Sigmoid colon (tissue), 7 donors: ENCODE results near the gene MYO9A. TPM values are rescaled to one million over a fixed set of nuclear protein-coding genes. Genes with fewer than 3 reads are reported as not detected.
"Not testable (repeated sequence)": the region's sequence is repeated elsewhere in the genome, so short reads cannot be mapped to it uniquely, and the experiment has no call there.

Experiments
- DNase-seq: peaks from one replicate; pipeline ENCODE4 v3.0.0-alpha.2; 2019
- H3K27ac ChIP-seq, 4 donors: fragments of 200-600 bp; sonication (generic); one replicate each; pipeline ENCODE4 v1.5.1; 2016 to 2019; ENCODE audit warnings: mild to moderate bottlenecking in 1 of 4
- H3K27me3 ChIP-seq, 3 donors: fragments of 200-600 bp; sonication (generic); one replicate each; pipeline ENCODE4 v1.5.1; 2019; ENCODE audit warnings: mild to moderate bottlenecking in 1 of 3
- H3K36me3 ChIP-seq, 4 donors: fragments of 200-600 bp; sonication (generic); one replicate each; pipeline ENCODE4 v1.5.1; 2016 to 2019
- H3K4me1 ChIP-seq, 4 donors: fragments of 200-600 bp; sonication (generic); one replicate each; pipeline ENCODE4 v1.5.1; 2017 to 2019
- H3K4me3 ChIP-seq, 4 donors: fragments of 200-600 bp; sonication (generic); one replicate each; pipeline ENCODE4 v1.5.1; 2017 to 2019; ENCODE audit warnings: mild to moderate bottlenecking in 2 of 4, moderate library complexity in 1 of 4
- H3K9me3 ChIP-seq, 4 donors: fragments of 200-600 bp in 3 of 4; sonication (generic) in 3 of 4; one replicate each; pipeline versions ENCODE4 v1.5.1 to v1.6.1; 2013 to 2019
- EP300 ChIP-seq, 4 donors: sonication (generic); formaldehyde crosslinking; IDR thresholded peaks; one replicate each; pipeline ENCODE4 v1.6.1; 2017; ENCODE audit warnings: antibody characterized with exemption in 4 of 4
- POLR2A ChIP-seq, 2 donors: fragments of 450-650 bp; IDR thresholded peaks; one replicate each; pipeline ENCODE4 v1.6.1; 2016; ENCODE audit warnings: antibody characterized with exemption in 2 of 2, mild to moderate bottlenecking in 2 of 2, moderate library complexity in 2 of 2
- POLR2AphosphoS5 ChIP-seq, 4 donors: sonication (generic); formaldehyde crosslinking; IDR thresholded peaks; one replicate each; pipeline ENCODE4 v1.6.1; 2017; ENCODE audit warnings: antibody characterized with exemption in 4 of 4
- WGBS, 2 donors: extraction: QIAGEN DNeasy Blood & Tissue Kit; methylation state at CpG; one replicate each; pipeline ENCODE4 v1.1.7; 2013; 5-methylcytosine and 5-hydroxymethylcytosine counted together
- intact Hi-C: fragments of 100-400 bp; cut with DNase I; formaldehyde crosslinking; loops from one replicate; pipeline ENCODE4 v1.15.1; 2023
- polyA plus RNA-seq, 3 donors: library from polyadenylated mRNA; stranded (reverse); fragments of 200-250 nt; gene quantifications; one replicate each; pipeline ENCODE4 v1.2.3, GENCODE V29; 2013
- total RNA-seq, 4 donors: library from RNA; depleted of rRNA; stranded (reverse); fragments of >200 nt; gene quantifications; one replicate each; pipeline ENCODE4 v1.1.0, GENCODE V29; 2016
- TF ChIP-seq, protein P1 (sequence below), 4 experiments: fragments of 450-650 bp in 3 of 4; fragments of 200-600 bp in 1 of 4; IDR thresholded peaks; one replicate each; pipeline ENCODE4 v1.5.1; 2016 to 2019; ENCODE audit warnings: antibody characterized with exemption in 4 of 4, mild to moderate bottlenecking in 3 of 4, moderate library complexity in 2 of 4
- donor health status: healthy with polysubstance abuse.
- donor health status: Bipolar disorder and iron deficiency.
- donor health status: healthy.

Gene MYO9A
- total and polyA plus RNA-seq, 7 donors, result 3.0 to 80.0 (median 55.8) TPM

DNA sequence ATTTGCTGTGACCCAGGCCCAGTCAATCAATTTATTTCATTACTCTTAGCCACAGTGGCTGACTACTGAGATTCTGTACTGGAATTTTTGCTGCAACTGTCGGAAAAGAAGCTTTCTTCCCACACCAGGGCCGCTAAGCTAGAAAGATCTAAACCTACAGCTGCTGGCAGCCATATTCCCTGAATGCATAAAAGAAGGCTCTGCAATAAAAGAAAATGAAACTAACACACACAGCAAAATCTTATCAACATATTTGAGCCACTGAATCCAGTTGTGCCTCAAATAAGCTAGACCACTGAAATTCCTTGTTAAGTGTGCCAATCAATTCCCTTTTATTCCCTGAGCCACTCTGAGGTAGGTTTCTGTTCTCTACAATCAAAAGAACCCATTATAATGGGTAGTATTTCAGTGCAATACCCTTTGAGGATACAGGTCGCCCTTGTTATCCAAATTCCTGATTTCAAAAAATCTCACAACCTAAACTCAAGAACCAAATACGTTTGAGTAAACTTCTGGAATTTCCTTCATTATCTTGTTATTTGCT is 60.3 kb downstream of the MYO9A start:
- H3K27ac ChIP-seq, result no peak overlapping the region

GRCh38 chr15:72056217-72056616 is 61.7 kb downstream of the MYO9A start:
- H3K27ac ChIP-seq, intact Hi-C loops, H3K9me3 ChIP-seq, H3K36me3 ChIP-seq, H3K4me3 ChIP-seq, H3K27me3 ChIP-seq, DNase-seq: not testable (repeated sequence)
- 97% methylated on average over 2 of the region's 2 CpGs for WGBS, 2 donors
- H3K4me1 ChIP-seq, result peaks cover 0 to 25% (median 15%) of the 10 kb centered on the region in 4 donors

More for the DNA sequence above, 60.3 kb downstream of the MYO9A start:
- H3K9me3 ChIP-seq, result no peaks in the 10 kb centered on the region
- intact Hi-C loops, result no loop called here
- TF ChIP-seq EP300 (IDR thresholded peaks at IDR 0.05) (no peak), POLR2A (IDR thresholded peaks at IDR 0.05) (no peak), POLR2AphosphoS5 (IDR thresholded peaks at IDR 0.05) (no peak)
- TF ChIP-seq, protein P1, sequence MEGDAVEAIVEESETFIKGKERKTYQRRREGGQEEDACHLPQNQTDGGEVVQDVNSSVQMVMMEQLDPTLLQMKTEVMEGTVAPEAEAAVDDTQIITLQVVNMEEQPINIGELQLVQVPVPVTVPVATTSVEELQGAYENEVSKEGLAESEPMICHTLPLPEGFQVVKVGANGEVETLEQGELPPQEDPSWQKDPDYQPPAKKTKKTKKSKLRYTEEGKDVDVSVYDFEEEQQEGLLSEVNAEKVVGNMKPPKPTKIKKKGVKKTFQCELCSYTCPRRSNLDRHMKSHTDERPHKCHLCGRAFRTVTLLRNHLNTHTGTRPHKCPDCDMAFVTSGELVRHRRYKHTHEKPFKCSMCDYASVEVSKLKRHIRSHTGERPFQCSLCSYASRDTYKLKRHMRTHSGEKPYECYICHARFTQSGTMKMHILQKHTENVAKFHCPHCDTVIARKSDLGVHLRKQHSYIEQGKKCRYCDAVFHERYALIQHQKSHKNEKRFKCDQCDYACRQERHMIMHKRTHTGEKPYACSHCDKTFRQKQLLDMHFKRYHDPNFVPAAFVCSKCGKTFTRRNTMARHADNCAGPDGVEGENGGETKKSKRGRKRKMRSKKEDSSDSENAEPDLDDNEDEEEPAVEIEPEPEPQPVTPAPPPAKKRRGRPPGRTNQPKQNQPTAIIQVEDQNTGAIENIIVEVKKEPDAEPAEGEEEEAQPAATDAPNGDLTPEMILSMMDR (IDR thresholded peaks at IDR 0.05), result no peak
- H3K4me3 ChIP-seq, result no peak overlapping the region
- no peaks in the 10 kb centered on the region for H3K27me3 ChIP-seq
- peaks cover 0 to 26% (median 16%) of the 10 kb centered on the region in 4 donors for H3K4me1 ChIP-seq
- WGBS, 2 donors, result 73 to 76% methylated on average over 4 of the region's 4 CpGs
- H3K36me3 ChIP-seq, result no peaks in the 10 kb centered on the region
- DNase-seq, result no peak

DNA sequence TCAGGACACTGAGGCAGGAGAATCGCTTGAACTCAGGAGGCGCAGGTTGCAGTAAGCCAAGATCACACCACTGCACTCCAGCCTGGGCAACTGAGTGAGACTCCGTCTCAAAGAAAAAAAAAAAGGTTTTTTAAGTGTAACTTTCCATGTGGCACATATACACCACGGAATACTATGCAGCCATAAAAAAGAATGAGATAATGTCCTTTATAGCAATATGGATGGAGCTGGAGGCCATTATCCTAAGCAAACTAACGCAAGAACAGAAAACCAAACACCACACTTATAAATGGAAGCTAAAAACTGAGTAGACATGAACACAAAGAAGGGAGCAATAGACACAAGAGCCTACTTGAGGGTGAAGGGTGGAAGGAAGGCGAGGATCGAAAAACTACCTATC is 64.7 kb downstream of the MYO9A start:
- H3K27ac ChIP-seq, H3K36me3 ChIP-seq, DNase-seq, H3K9me3 ChIP-seq, H3K4me3 ChIP-seq, intact Hi-C loops, H3K4me1 ChIP-seq, H3K27me3 ChIP-seq: not testable (repeated sequence)
- 98% methylated on average over 7 of the region's 7 CpGs for WGBS, 2 donors

- no peaks in the 10 kb centered on the region for H3K27me3 ChIP-seq
- H3K4me3 ChIP-seq, result no peak overlapping the region
- H3K9me3 ChIP-seq, result no peaks in the 10 kb centered on the region
- peaks cover 0 to 8% (median 2%) of the 10 kb centered on the region in 4 donors for H3K36me3 ChIP-seq
- intact Hi-C loops, result no loop called here
- no peak for DNase-seq
- TF ChIP-seq POLR2AphosphoS5 (IDR thresholded peaks at IDR 0.05), result no peak
- TF ChIP-seq, protein P1 (IDR thresholded peaks at IDR 0.05), result no peak
- TF ChIP-seq EP300 (IDR thresholded peaks at IDR 0.05), result no peak
- TF ChIP-seq POLR2A (IDR thresholded peaks at IDR 0.05), result no peak
- WGBS, 2 donors, result 94 to 96% methylated on average over 1 of the region's 1 CpG
- H3K27ac ChIP-seq, result no peak overlapping the region
- H3K4me1 ChIP-seq, result peaks cover 0 to 12% (median 2%) of the 10 kb centered on the region in 4 donors
Measured at GRCh38 chr15:72050700-72051099, 67.2 kb downstream of the MYO9A start.

GRCh38 chr15:72047020-72047419 is 70.9 kb downstream of the MYO9A start:
- intact Hi-C loops, result no loop called here
- Histone ChIP-seq H3K4me3 (no peak overlapping the region), H3K36me3 (peaks cover 0 to 11% (median 5%) of the 10 kb centered on the region in 4 donors), H3K27me3 (no peaks in the 10 kb centered on the region), H3K4me1 (peaks cover 0 to 12% (median 2%) of the 10 kb centered on the region in 4 donors), H3K27ac (no peak overlapping the region), H3K9me3 (no peaks in the 10 kb centered on the region)
- TF ChIP-seq POLR2AphosphoS5 (IDR thresholded peaks at IDR 0.05), result no peak
- no peak for TF ChIP-seq EP300 (IDR thresholded peaks at IDR 0.05)
- no peak for TF ChIP-seq POLR2A (IDR thresholded peaks at IDR 0.05)
- TF ChIP-seq, protein P1 (IDR thresholded peaks at IDR 0.05), result no peak
- DNase-seq, result no peak

- Histone ChIP-seq H3K27ac (no peak overlapping the region), H3K4me1 (peaks cover 0 to 12% (median 2%) of the 10 kb centered on the region in 4 donors), H3K9me3 (no peaks in the 10 kb centered on the region), H3K36me3 (peaks cover 0 to 11% (median 5%) of the 10 kb centered on the region in 4 donors), H3K27me3 (no peaks in the 10 kb centered on the region), H3K4me3 (no peak overlapping the region)
- no peak for DNase-seq
- intact Hi-C loops, result no loop called here
- no peak for TF ChIP-seq POLR2AphosphoS5 (IDR thresholded peaks at IDR 0.05)
- no peak for TF ChIP-seq EP300 (IDR thresholded peaks at IDR 0.05)
- TF ChIP-seq, protein P1 (IDR thresholded peaks at IDR 0.05), result no peak
- no peak for TF ChIP-seq POLR2A (IDR thresholded peaks at IDR 0.05)
- 92 to 98% methylated on average over 3 of the region's 3 CpGs for WGBS, 2 donors
Measured at GRCh38 chr15:72044956-72045355, 73.0 kb downstream of the MYO9A start.
